Gastrocnemius medialis (tissue), 4 donors: ENCODE results near the gene VSIR. TPM values are rescaled to one million over a fixed set of nuclear protein-coding genes. Genes with fewer than 3 reads are reported as not detected.

Source experiments
- ATAC-seq, 2 donors: fragments of 150-250 bp; one replicate each; pipeline ENCODE4 v1.9.1; 2016
- DNase-seq, 2 donors: peaks; one replicate each; pipeline ENCODE4 v3.0.0-alpha.2; 2019
- H3K27ac ChIP-seq, 4 donors: fragments of 200-600 bp; sonication (generic); 1 replicate in 1 of 4; 2 replicates in 3 of 4; pipeline ENCODE4 v1.5.1; 2016 to 2018; ENCODE audit warnings: mild to moderate bottlenecking in 2 of 4, moderate library complexity in 1 of 4
- H3K27me3 ChIP-seq, 3 donors: fragments of 200-600 bp; sonication (generic) in 2 of 3; 1 replicate in 1 of 3; 2 replicates in 2 of 3; pipeline versions ENCODE4 v1.5.1 to v1.6.0; 2016 to 2019; ENCODE audit warnings: mild to moderate bottlenecking in 1 of 3, moderate library complexity in 1 of 3
- H3K36me3 ChIP-seq, 2 donors: fragments of 200-600 bp; sonication (generic) in 1 of 2; one replicate each; pipeline ENCODE4 v1.5.1; 2017 to 2018
- H3K4me1 ChIP-seq, 2 donors: fragments of 200-600 bp; sonication (generic) in 1 of 2; one replicate each; pipeline ENCODE4 v1.5.1; 2016 to 2017; ENCODE audit warnings: mild to moderate bottlenecking in 2 of 2
- H3K4me3 ChIP-seq, 4 donors: fragments of 200-600 bp; sonication (generic) in 3 of 4; 1 replicate in 1 of 4; 2 replicates in 3 of 4; pipeline ENCODE4 v1.5.1; 2016 to 2019; ENCODE audit warnings: mild to moderate bottlenecking in 2 of 4
- H3K9me3 ChIP-seq, 3 donors: fragments of 200-600 bp; sonication (generic) in 2 of 3; 1 replicate in 1 of 3; 2 replicates in 2 of 3; pipeline ENCODE4 v1.5.1; 2016 to 2019
- POLR2A ChIP-seq, 2 donors: fragments of 450-650 bp; IDR thresholded peaks; one replicate each; pipeline ENCODE4 v1.6.1; 2017; ENCODE audit warnings: antibody characterized with exemption in 2 of 2, mild to moderate bottlenecking in 2 of 2, moderate library complexity in 2 of 2
- in situ Hi-C, 4 donors: fragments of 200-750 bp; cut with MboI; loops; one replicate each; pipeline versions ENCODE4 v1.15.0 to v1.8.0; 2017; ENCODE audit warnings: low sequenced_read_pairs in 4 of 4
- intact Hi-C: fragments of 100-400 bp; cut with DNase I; formaldehyde crosslinking; loops from one replicate; pipeline ENCODE4 v1.15.1; 2023; ENCODE audit warnings: low total_unique reads
- total RNA-seq, 4 donors: library from RNA; depleted of rRNA; stranded (reverse); fragments of >200 nt; gene quantifications; one replicate each; pipeline versions ENCODE4 v1.1.0 to v1.2.3, GENCODE V29; 2016
- TF ChIP-seq, protein P1 (sequence below), 5 experiments: fragments of 450-650 bp in 3 of 5; fragments of 200-600 bp in 2 of 5; sonication (generic) in 2 of 5; IDR thresholded peaks in 4 of 5; conservative IDR thresholded peaks in 1 of 5; 1 replicate in 4 of 5; 2 replicates in 1 of 5; pipeline ENCODE4 v1.5.1; 2016 to 2019; ENCODE audit warnings: antibody characterized with exemption in 5 of 5, mild to moderate bottlenecking in 3 of 5, moderate library complexity in 3 of 5

The VSIR gene
- total RNA-seq, 4 donors from 2014 or later, result 7.9 to 20.7 (median 16.9) TPM

DNA sequence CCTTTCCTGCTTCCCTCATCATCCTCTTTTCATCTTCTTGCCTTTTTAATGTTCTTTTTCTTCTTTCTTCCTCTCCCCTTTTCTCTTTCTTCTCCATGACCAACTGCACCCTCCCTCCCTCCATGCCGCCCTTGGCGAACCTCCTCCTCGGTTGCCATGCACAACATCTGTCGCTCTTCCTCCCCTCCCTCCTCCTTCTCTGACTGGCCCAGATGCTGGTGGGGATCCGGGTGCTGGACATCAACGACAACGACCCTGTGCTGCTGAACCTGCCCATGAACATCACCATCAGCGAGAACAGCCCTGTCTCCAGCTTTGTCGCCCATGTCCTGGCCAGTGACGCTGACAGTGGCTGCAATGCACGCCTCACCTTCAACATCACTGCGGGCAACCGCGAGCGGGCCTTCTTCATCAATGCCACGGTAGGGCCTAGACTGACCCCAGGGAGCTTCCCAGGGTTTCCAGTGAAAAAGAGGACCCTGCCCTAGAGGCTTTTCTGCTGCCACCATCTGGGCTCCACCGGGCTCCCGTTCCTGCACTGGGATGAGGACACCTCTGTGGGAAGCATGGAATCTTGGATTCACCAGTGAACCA lies 11.5 kb upstream of the VSIR start:
- Histone ChIP-seq H3K27me3 (no peaks in the 10 kb centered on the region), H3K27ac (no peak overlapping the region), H3K36me3 (no peaks in the 10 kb centered on the region), H3K4me1 (no peaks in the 10 kb centered on the region), H3K9me3 (no peaks in the 10 kb centered on the region), H3K4me3 (no peak overlapping the region)
- DNase-seq (no peak), ATAC-seq (no peak)
- in situ Hi-C loops (no loop called here), intact Hi-C loops (no loop called here)
- TF ChIP-seq, protein P1, sequence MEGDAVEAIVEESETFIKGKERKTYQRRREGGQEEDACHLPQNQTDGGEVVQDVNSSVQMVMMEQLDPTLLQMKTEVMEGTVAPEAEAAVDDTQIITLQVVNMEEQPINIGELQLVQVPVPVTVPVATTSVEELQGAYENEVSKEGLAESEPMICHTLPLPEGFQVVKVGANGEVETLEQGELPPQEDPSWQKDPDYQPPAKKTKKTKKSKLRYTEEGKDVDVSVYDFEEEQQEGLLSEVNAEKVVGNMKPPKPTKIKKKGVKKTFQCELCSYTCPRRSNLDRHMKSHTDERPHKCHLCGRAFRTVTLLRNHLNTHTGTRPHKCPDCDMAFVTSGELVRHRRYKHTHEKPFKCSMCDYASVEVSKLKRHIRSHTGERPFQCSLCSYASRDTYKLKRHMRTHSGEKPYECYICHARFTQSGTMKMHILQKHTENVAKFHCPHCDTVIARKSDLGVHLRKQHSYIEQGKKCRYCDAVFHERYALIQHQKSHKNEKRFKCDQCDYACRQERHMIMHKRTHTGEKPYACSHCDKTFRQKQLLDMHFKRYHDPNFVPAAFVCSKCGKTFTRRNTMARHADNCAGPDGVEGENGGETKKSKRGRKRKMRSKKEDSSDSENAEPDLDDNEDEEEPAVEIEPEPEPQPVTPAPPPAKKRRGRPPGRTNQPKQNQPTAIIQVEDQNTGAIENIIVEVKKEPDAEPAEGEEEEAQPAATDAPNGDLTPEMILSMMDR (IDR thresholded peaks at IDR 0.05 in 4 of 5, conservative IDR thresholded peaks at IDR 0.05 in 1 of 5), result no peak
- no peak for TF ChIP-seq POLR2A (IDR thresholded peaks at IDR 0.05)

- Histone ChIP-seq H3K27me3 (no peaks in the 10 kb centered on the region), H3K27ac (no peak overlapping the region), H3K4me3 (no peak overlapping the region), H3K4me1 (no peaks in the 10 kb centered on the region), H3K36me3 (no peaks in the 10 kb centered on the region), H3K9me3 (no peaks in the 10 kb centered on the region)
- in situ Hi-C loops, result no loop called here
- intact Hi-C loops, result no loop called here
- TF ChIP-seq, protein P1 (IDR thresholded peaks at IDR 0.05 in 4 of 5, conservative IDR thresholded peaks at IDR 0.05 in 1 of 5), result no peak
- no peak for TF ChIP-seq POLR2A (IDR thresholded peaks at IDR 0.05)
- ATAC-seq, result no peak
- no peak for DNase-seq
Measured at GRCh38 chr10:71783917-71784678, 10.8 kb upstream of the VSIR start.

GRCh38 chr10:71782917-71783490 lies 9.7 kb upstream of the VSIR start:
- no peak for ATAC-seq

DNA sequence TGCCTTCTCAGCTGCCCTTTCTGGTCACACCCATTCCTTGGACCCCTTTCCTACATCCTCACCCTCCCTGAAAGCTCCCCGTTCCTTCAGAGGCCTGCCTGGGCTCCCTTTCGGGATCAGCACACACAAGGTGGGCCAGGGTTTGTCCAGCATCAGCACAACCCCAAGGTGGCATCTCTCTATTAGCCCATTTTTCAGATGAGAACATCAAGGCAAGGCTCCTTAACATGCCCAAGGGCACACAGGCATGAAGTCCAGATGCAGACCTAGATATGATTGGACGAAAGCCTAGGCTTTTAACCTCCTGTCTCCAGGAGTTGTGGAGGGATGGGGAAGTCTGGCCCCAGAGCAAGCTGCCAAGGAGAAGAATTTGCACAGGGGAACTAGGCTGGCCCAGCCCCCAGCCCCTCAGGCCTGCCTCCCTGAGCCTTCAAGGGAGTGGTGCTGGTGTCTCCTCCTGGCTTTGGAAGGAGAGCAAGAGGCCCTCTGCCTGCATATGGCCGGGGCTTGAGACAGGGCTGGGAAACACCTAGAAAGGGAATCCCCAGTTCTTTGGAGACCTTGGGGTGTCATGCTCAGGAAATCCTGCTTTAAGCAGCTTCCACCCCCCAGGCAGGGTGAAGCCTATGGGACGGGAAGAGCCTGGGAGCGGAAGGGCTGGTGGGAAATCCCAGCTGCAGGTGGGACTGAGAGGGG lies 9.0 kb upstream of the VSIR start:
- no peak for ATAC-seq
- no peaks in the 10 kb centered on the region for H3K4me1 ChIP-seq
- H3K36me3 ChIP-seq, result no peaks in the 10 kb centered on the region
- TF ChIP-seq, protein P1 (IDR thresholded peaks at IDR 0.05 in 4 of 5, conservative IDR thresholded peaks at IDR 0.05 in 1 of 5), result no peak
- no peak for TF ChIP-seq POLR2A (IDR thresholded peaks at IDR 0.05)
- H3K9me3 ChIP-seq, result no peaks in the 10 kb centered on the region
- H3K27ac ChIP-seq, result no peak overlapping the region
- H3K4me3 ChIP-seq, result no peak overlapping the region
- no peak for DNase-seq
- H3K27me3 ChIP-seq, result no peaks in the 10 kb centered on the region
- in situ Hi-C loops (no loop called here), intact Hi-C loops (no loop called here)

More at GRCh38 chr10:71782917-71783490, 9.7 kb upstream of the VSIR start:
- no peak overlapping the region for H3K27ac ChIP-seq
- no peaks in the 10 kb centered on the region for H3K27me3 ChIP-seq
- in situ Hi-C loops (no loop called here), intact Hi-C loops (no loop called here)
- no peaks in the 10 kb centered on the region for H3K36me3 ChIP-seq
- H3K4me3 ChIP-seq, result no peak overlapping the region
- no peaks in the 10 kb centered on the region for H3K9me3 ChIP-seq
- DNase-seq, result no peak
- TF ChIP-seq POLR2A (IDR thresholded peaks at IDR 0.05), result no peak
- TF ChIP-seq, protein P1 (IDR thresholded peaks at IDR 0.05 in 4 of 5, conservative IDR thresholded peaks at IDR 0.05 in 1 of 5), result no peak
- no peaks in the 10 kb centered on the region for H3K4me1 ChIP-seq
